SU-DHL-6 (cell line): ENCODE results near the gene PTP4A2.

Experiments used
- CTCF ChIP-seq: fragments of 200-600 bp; sonication (generic); IDR thresholded peaks from one replicate; pipeline ENCODE4 v1.5.1; 2017; ENCODE audit warnings: antibody characterized with exemption, mild to moderate bottlenecking, low read length, moderate library complexity; ENCODE audit not compliant: insufficient read depth, poor library complexity, severe bottlenecking
- EZH2phosphoT487 ChIP-seq: fragments of 200-600 bp; sonication (generic), shearing (Covaris generic); conservative IDR thresholded peaks from 2 replicates; pipeline ENCODE4 v1.6.1; 2018; ENCODE audit warnings: mild to moderate bottlenecking, antibody characterized with exemption, low read length, moderate library complexity, mixed read lengths

- TF ChIP-seq CTCF (no peak), EZH2phosphoT487 (no peak)
Measured at GRCh38 chr1:31905681-31906080, 32.5 kb downstream of the PTP4A2 start.
